Effector CD4-positive, alpha-beta T cell (primary cell): Measurements from ENCODE around the gene GDF7.
"Not testable (repeated sequence)": the region's sequence is repeated elsewhere in the genome, so short reads cannot be mapped to it uniquely, and the experiment has no call there.

Source experiments
- DNase-seq: peaks from one replicate; pipeline ENCODE4 v3.0.0-alpha.2; 2020

GDF7 gene

DNA sequence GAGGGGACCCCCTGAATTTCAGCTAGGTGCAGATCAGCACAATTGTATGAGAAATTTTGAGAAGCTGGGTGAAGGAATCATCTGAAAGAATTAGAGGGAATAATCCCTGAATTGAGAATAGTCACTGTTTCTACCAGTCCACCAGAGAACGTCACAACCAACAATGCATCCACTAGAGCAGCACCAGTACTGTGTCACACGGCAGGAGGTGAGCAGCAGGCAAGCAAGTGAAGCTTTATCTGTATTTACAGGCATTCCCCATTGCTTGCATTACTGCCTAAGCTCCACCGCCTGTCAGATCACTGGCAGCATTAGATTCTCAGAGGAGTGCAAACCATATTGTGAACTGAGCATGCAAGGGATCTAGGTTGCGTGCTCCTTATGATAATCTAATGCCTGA lies 40.7 kb downstream of the GDF7 start:
- DNase-seq: no peak

- DNase-seq: not testable (repeated sequence)
Measured at GRCh38 chr2:20711641-20712040, 44.7 kb downstream of the GDF7 start.

GRCh38 chr2:20713585-20713984 lies 46.6 kb downstream of the GDF7 start:
- DNase-seq: not testable (repeated sequence)

DNA sequence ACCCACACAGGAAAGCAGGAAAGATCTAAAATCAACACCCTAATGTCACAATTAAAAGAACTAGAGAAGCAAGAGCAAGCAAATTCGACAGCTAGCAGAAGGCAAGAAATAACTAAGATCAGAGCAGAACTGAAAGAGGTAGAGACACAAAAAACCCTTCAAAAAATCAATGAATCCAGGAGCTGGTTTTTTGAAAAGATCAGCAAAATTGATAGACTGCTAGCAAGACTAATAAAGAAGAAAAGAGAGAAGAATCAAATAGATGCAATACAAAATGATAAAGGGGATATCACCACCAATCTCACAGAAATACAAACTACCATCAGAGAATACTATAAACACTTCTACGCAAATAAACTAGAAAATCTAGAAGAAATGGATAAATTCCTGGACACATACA lies 47.5 kb downstream of the GDF7 start:
- not testable (repeated sequence) for DNase-seq

DNA sequence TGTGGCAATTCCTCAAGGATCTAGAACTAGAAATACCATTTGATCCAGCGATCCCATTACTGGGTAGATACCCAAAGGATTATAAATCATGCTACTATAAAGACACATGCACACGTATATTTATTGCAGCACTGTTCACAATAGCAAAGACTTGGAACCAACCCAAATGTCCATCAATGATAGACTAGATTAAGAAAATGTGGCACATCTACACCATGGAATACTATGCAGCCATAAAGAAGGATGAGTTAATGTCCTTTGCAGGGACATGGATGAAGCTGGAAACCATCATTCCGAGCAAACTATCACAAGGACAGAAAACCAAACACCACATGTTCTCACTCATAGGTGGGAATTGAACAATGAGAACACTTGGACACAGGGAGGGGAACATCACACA lies 49.2 kb downstream of the GDF7 start:
- not testable (repeated sequence) for DNase-seq

GRCh38 chr2:20717641-20718040 lies 50.7 kb downstream of the GDF7 start:
- no peak for DNase-seq

DNA sequence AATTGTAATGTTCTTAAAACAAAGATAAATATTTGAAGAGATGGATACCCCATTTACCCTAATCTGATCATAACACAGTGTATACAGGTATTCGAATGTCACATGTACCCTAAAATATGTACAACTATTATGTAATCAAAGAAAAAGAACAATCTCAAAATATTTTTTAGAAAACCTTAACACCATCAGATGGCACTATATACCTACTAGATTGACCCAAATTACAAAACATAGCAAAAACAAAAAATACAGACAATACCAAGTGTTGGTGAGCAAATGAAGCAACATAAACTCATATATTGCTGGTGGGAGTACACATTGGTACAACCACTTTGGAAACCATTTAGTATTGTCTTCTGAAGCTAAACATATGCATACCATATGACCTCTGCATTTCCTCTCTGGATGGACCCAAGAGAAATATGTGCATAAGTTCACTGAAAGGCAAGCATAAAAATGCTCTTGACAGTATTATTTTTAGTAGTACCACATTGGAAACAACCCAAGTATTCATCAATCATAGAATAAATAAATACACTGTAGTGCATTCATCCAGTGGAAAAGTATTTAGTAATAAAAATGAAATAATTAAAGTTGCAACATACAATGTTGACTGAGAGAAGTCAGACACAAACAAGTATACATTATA lies 55.8 kb downstream of the GDF7 start:
- DNase-seq: no peak

DNA sequence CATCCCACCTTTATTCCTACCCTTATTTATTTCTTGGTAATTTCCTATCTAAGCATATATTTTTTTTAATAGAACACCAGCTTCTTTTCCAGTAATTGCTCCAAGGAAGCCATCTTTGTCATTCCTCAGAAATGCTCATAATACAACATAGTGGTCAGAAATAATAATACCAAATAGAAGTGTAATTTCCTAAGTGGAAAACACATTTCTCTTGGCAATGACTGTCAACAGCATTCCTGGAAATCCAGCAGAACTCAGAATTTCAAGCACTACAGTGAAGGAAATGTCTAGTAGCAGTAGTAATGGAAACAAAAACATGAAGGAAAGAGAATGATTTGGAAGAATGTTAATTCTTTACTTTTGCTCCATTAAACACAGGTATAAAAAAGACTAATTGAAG lies 56.6 kb downstream of the GDF7 start:
- no peak for DNase-seq

- DNase-seq: no peak
Measured at GRCh38 chr2:20724500-20725053, 57.6 kb downstream of the GDF7 start.

GRCh38 chr2:20725782-20726181 lies 58.8 kb downstream of the GDF7 start:
- DNase-seq: no peak

DNA sequence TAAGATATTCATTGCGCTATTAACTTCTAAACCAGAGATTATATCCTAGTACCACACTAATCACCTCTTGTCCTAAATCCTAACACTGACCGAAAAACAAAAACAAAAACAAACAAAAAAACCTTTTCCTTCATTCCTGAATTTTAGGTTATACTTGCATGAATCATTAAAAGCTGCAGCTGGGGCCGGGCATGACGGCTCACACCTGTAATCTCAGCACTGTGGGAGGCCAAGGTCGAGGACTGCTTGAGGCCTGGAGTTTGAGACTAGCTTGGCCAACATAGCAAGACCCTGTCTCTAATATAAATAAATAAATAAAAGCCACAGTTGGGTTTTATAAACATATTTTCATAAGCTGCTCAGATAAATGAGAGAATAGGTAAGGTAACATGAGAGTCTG lies 60.0 kb downstream of the GDF7 start:
- DNase-seq: no peak

GRCh38 chr2:20728114-20728758 lies 61.3 kb downstream of the GDF7 start:
- no peak for DNase-seq
